Fibroblast of the aortic adventitia (primary cell): Measurements from ENCODE around the gene DPP6. TPM values are rescaled to one million over a fixed set of nuclear protein-coding genes. Genes with fewer than 3 reads are reported as not detected.

Experiments
- DNase-seq: peaks from one replicate; pipeline ENCODE4 v3.0.0-alpha.2; 2010; ENCODE audit warnings: low read depth
- H3K4me3 ChIP-seq: 2 replicates; pipeline ENCODE4 v1.5.1; 2011; ENCODE audit warnings: low read depth, mild to moderate bottlenecking, control low read depth, low read length, moderate library complexity
- CTCF ChIP-seq: IDR thresholded peaks from 2 replicates; pipeline ENCODE4 v1.5.1; 2011; ENCODE audit warnings: mild to moderate bottlenecking, low read length, control low read depth, inconsistent platforms; ENCODE audit not compliant: insufficient read depth
- total RNA-seq: library from RNA; depleted of rRNA; stranded (reverse); fragments of >200 nt; gene quantifications from 2 replicates; pipeline ENCODE4 v1.2.3, GENCODE V29; 2012; ENCODE audit warnings: low replicate concordance

The DPP6 gene
- total RNA-seq, 1 donor = not detected

- no peak for DNase-seq
- no peak for TF ChIP-seq CTCF
- H3K4me3 ChIP-seq = no peak overlapping the region
These were observed 885.6 kb downstream of the DPP6 start for GRCh38 chr7:154937837-154938236.

GRCh38 chr7:154942691-154943090, 890.5 kb downstream of the DPP6 start:
- no peak overlapping the region for H3K4me3 ChIP-seq
- DNase-seq = no peak
- no peak for TF ChIP-seq CTCF
